HG02678 (cell line): ENCODE results near the gene TK1.

Experiments
- ATAC-seq: cut with Tn5 transposase; IDR thresholded peaks from one replicate; pipeline ENCODE4 v1.9.1; 2021; ENCODE audit warnings: mild to moderate bottlenecking, moderate library complexity; ENCODE audit not compliant: unreplicated experiment

The TK1 gene

GRCh38 chr17:78223061-78223460 is 36.2 kb upstream of the TK1 start:
- no peak for ATAC-seq

- ATAC-seq, result no peak
Observed at GRCh38 chr17:78219396-78220150, 32.7 kb upstream of the TK1 start.

- no peak for ATAC-seq
Observed at GRCh38 chr17:78214706-78215061, 27.8 kb upstream of the TK1 start.

- ATAC-seq, result peak; percentile 85
Observed at GRCh38 chr17:78214016-78214705, 27.3 kb upstream of the TK1 start, which contains the start of gene BIRC5. TSS of gene BIRC5 (plus strand) at chr17:78214253. CDS start at chr17:78214317, 64 bp downstream.

GRCh38 chr17:78211032-78211431 is 24.2 kb upstream of the TK1 start:
- ATAC-seq, result no peak

GRCh38 chr17:78210111-78210510 is 23.3 kb upstream of the TK1 start:
- no peak for ATAC-seq

- ATAC-seq, result no peak
Observed at GRCh38 chr17:78208486-78208885, 21.6 kb upstream of the TK1 start.

- ATAC-seq, result no peak
Observed at GRCh38 chr17:78206298-78206697, 19.4 kb upstream of the TK1 start.

GRCh38 chr17:78205124-78205775 is 18.4 kb upstream of the TK1 start:
- ATAC-seq, result no peak

GRCh38 chr17:78204387-78205123 is 17.7 kb upstream of the TK1 start:
- no peak for ATAC-seq

- no peak for ATAC-seq
Observed at GRCh38 chr17:78202666-78203065, 15.8 kb upstream of the TK1 start.

GRCh38 chr17:78200451-78200850 is 13.6 kb upstream of the TK1 start:
- ATAC-seq, result no peak

GRCh38 chr17:78197147-78197832 is 10.4 kb upstream of the TK1 start:
- ATAC-seq, result no peak

GRCh38 chr17:78196716-78197115 is 9.9 kb upstream of the TK1 start:
- no peak for ATAC-seq

- no peak for ATAC-seq
Observed at GRCh38 chr17:78185981-78186691, 716 bp downstream of the TK1 start.

GRCh38 chr17:78184868-78185267 is 2.0 kb downstream of the TK1 start:
- no peak for ATAC-seq

- ATAC-seq, result no peak
Observed at GRCh38 chr17:78184351-78184750, 2.5 kb downstream of the TK1 start.

- no peak for ATAC-seq
Observed at GRCh38 chr17:78183916-78184315, 2.9 kb downstream of the TK1 start.

- ATAC-seq, result no peak
Observed at GRCh38 chr17:78182504-78182903, 4.3 kb downstream of the TK1 start.

GRCh38 chr17:78180508-78180907 is 6.3 kb downstream of the TK1 start:
- no peak for ATAC-seq
